AML-193 (cell line): ENCODE results near the gene SKP1.
"Not testable (repeated sequence)": the region's sequence is repeated elsewhere in the genome, so short reads cannot be mapped to it uniquely, and the experiment has no call there.

Experiments used
- DNase-seq, 2 experiments: peaks; one replicate each; lab custom pipeline; 2025; lab: John Stamatoyannopoulos, UW

The SKP1 gene

GRCh38 chr5:134176511-134177368 lies at the start of gene SKP1:
Gene SKP1, minus strand, starts transcription at chr5:134176950. Its CDS starts 2,928 bp downstream, at chr5:134174022.
- peak; percentile 62 to 79 for DNase-seq

- DNase-seq: peak; percentile 93 to 95
Observed at GRCh38 chr5:134225780-134226440, 49.2 kb upstream of the SKP1 start, which contains the start of gene PPP2CA. Gene PPP2CA, minus strand, starts transcription at chr5:134226073. Its CDS starts 212 bp downstream, at chr5:134225861.

GRCh38 chr5:134224888-134225779 lies 48.4 kb upstream of the SKP1 start:
- peak; percentile 27 to 35 for DNase-seq

GRCh38 chr5:134223406-134224248 lies 46.9 kb upstream of the SKP1 start:
- peak in 1 of 2 experiments; percentile 15 for DNase-seq

- not testable (repeated sequence) for DNase-seq
Observed at GRCh38 chr5:134221690-134222089, 44.9 kb upstream of the SKP1 start.

- no peak for DNase-seq
Observed at GRCh38 chr5:134215757-134216156, 39.0 kb upstream of the SKP1 start.

- not testable (repeated sequence) for DNase-seq
Observed at GRCh38 chr5:134211263-134212031, 34.7 kb upstream of the SKP1 start.

GRCh38 chr5:134209477-134210245 lies 32.9 kb upstream of the SKP1 start:
- DNase-seq: no peak

GRCh38 chr5:134207696-134208095 lies 30.9 kb upstream of the SKP1 start:
- no peak for DNase-seq

GRCh38 chr5:134206627-134207160 lies 29.9 kb upstream of the SKP1 start:
- DNase-seq: no peak

- DNase-seq: no peak
Observed at GRCh38 chr5:134204575-134204974, 27.8 kb upstream of the SKP1 start.

GRCh38 chr5:134203630-134204029 lies 26.9 kb upstream of the SKP1 start:
- no peak for DNase-seq

- DNase-seq: no peak
Observed at GRCh38 chr5:134195666-134196065, 18.9 kb upstream of the SKP1 start.

GRCh38 chr5:134189031-134189430 lies 12.3 kb upstream of the SKP1 start:
- DNase-seq: no peak

- DNase-seq: no peak
Observed at GRCh38 chr5:134188092-134188491, 11.3 kb upstream of the SKP1 start.

GRCh38 chr5:134184155-134185135 lies 7.7 kb upstream of the SKP1 start:
- peak; percentile 37 to 60 for DNase-seq

GRCh38 chr5:134183481-134183880 lies 6.7 kb upstream of the SKP1 start:
- DNase-seq: no peak

- no peak for DNase-seq
Observed at GRCh38 chr5:134178096-134178419, 1.3 kb upstream of the SKP1 start.
